Stimulated activated effector memory CD8-positive, alpha-beta T cell treated with anti-CD3 and anti-CD28 coated beads, Interleukin-12 subunit alpha, Interleukin-12 subunit beta, amount 100 ng/mL, for 72 hours (primary cell): ENCODE data around the gene TM9SF3.
"Not testable (repeated sequence)": the region's sequence is repeated elsewhere in the genome, so short reads cannot be mapped to it uniquely, and the experiment has no call there.

Experiments
- ATAC-seq: fragments of 150-1000 bp; cut with Tn5 transposase; 2 replicates; pipeline ENCODE4 v1.10.0; 2021
- DNase-seq, 2 donors: peaks; one replicate each; pipeline ENCODE4 v3.0.0; 2021 to 2022; ENCODE audit warnings: low spot score in 2 of 2
- H3K27ac Mint-ChIP-seq: one replicate; pipeline ENCODE4 v1.8.0; 2022; ENCODE audit warnings: mild to moderate bottlenecking, mixed read lengths
- H3K36me3 Mint-ChIP-seq: one replicate; pipeline ENCODE4 v1.8.0; 2022; ENCODE audit warnings: mild to moderate bottlenecking, mixed read lengths
- H3K4me1 Mint-ChIP-seq: one replicate; pipeline ENCODE4 v1.8.0; 2022; ENCODE audit warnings: mixed read lengths
- H3K4me3 Mint-ChIP-seq: one replicate; pipeline ENCODE4 v1.8.0; 2022; ENCODE audit warnings: mild to moderate bottlenecking, mixed read lengths
- H3K9me3 Mint-ChIP-seq: one replicate; pipeline ENCODE4 v1.8.0; 2022; ENCODE audit warnings: mixed read lengths

TM9SF3 gene

GRCh38 chr10:96587264-96588059 is 650 bp upstream of the TM9SF3 start:
- H3K4me1 Mint-ChIP-seq, result peaks cover 31% of the 10 kb centered on the region
- DNase-seq (no peak), ATAC-seq (peak; percentile 20)
- no peak overlapping the region for H3K27ac Mint-ChIP-seq
- peaks cover 28% of the 10 kb centered on the region for H3K36me3 Mint-ChIP-seq
- H3K4me3 Mint-ChIP-seq, result no peak overlapping the region
- no peaks in the 10 kb centered on the region for H3K9me3 Mint-ChIP-seq

- ATAC-seq, result peak; percentile 0
- H3K36me3 Mint-ChIP-seq, result peaks cover 28% of the 10 kb centered on the region
- H3K27ac Mint-ChIP-seq, result no peak overlapping the region
- H3K9me3 Mint-ChIP-seq, result no peaks in the 10 kb centered on the region
- peaks cover 38% of the 10 kb centered on the region for H3K4me1 Mint-ChIP-seq
- DNase-seq, result no peak
- no peak overlapping the region for H3K4me3 Mint-ChIP-seq
Measured at GRCh38 chr10:96585736-96586418, 935 bp downstream of the TM9SF3 start.

DNA sequence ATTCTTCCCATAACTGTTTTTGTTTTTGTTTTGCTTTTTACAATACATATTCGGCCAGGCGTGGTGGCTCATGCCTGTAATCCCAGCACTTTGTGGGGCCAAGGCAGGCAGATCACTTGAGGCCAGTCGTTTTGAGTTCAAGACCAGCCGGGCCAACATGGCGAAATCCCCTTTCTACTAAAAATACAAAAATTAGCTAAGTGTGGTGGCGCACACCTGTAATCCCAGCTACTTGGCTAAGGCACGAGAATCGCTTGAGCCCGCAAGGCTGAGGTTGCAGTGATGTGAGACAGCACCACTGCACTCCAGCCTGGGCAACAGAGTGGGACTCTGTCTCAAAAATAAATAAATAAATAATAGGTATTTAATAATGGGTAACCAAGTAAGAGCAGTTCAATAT is 2.3 kb downstream of the TM9SF3 start:
- DNase-seq (no peak), ATAC-seq (no peak)
- Mint-ChIP-seq H3K9me3 (no peaks in the 10 kb centered on the region), H3K36me3 (peaks cover 28% of the 10 kb centered on the region), H3K4me1 (peaks cover 42% of the 10 kb centered on the region), H3K27ac (no peak overlapping the region), H3K4me3 (no peak overlapping the region)

- peaks cover 43% of the 10 kb centered on the region for H3K4me1 Mint-ChIP-seq
- ATAC-seq (no peak), DNase-seq (no peak)
- peak overlapping the region; percentile 19 for H3K4me3 Mint-ChIP-seq
- H3K36me3 Mint-ChIP-seq, result peaks cover 31% of the 10 kb centered on the region
- no peak overlapping the region for H3K27ac Mint-ChIP-seq
- H3K9me3 Mint-ChIP-seq, result no peaks in the 10 kb centered on the region
Measured at GRCh38 chr10:96584035-96584434, 2.8 kb downstream of the TM9SF3 start.

DNA sequence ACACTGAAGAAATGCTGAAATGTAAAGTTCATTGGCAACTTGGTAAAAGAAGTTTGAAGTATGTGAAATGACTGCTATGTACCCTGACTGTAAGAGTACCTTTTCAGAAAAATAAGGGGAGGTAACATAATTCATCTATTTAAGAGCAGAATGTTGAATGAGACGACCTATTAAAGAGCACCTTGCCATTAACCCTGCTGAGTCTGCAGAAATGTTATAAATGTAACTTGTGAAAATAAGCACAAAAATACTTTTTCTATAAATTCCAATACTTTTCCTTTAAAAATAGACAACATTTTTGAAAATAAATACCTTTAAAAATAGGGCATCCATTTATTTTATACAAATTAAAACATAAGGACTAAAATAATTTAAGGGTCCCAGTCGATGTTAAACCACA is 7.7 kb downstream of the TM9SF3 start:
- Mint-ChIP-seq H3K4me1 (peaks cover 69% of the 10 kb centered on the region), H3K27ac (no peak overlapping the region), H3K36me3 (peaks cover 51% of the 10 kb centered on the region), H3K4me3 (no peak overlapping the region), H3K9me3 (no peaks in the 10 kb centered on the region)
- no peak for DNase-seq
- no peak for ATAC-seq

DNA sequence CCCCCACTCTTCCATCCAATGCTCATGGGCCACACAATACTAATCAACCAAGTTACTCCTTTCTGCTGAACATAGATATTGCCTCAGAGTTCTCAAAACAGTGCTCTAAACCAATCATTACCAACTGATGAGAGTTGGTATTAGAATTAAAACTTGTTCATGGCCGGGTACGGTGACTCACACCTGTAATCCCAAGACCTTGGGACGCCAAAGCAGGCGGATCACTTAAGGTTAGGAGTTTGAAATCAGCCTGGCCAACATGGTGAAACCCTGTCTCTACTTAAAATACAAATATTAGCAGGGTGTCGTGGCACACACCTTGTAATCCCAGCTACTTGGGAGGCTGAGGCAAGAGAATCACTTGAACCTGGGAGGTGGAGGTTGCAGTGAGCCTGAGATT is 8.2 kb downstream of the TM9SF3 start:
- Mint-ChIP-seq H3K9me3 (no peaks in the 10 kb centered on the region), H3K4me3 (no peak overlapping the region), H3K27ac (no peak overlapping the region), H3K36me3 (peaks cover 53% of the 10 kb centered on the region), H3K4me1 (peaks cover 69% of the 10 kb centered on the region)
- ATAC-seq (no peak), DNase-seq (no peak)

- no peaks in the 10 kb centered on the region for H3K9me3 Mint-ChIP-seq
- DNase-seq, result no peak
- H3K36me3 Mint-ChIP-seq, result peaks cover 53% of the 10 kb centered on the region
- no peak overlapping the region for H3K27ac Mint-ChIP-seq
- ATAC-seq, result no peak
- H3K4me1 Mint-ChIP-seq, result peaks cover 69% of the 10 kb centered on the region
- no peak overlapping the region for H3K4me3 Mint-ChIP-seq
Measured at GRCh38 chr10:96578022-96578421, 8.8 kb downstream of the TM9SF3 start.

DNA sequence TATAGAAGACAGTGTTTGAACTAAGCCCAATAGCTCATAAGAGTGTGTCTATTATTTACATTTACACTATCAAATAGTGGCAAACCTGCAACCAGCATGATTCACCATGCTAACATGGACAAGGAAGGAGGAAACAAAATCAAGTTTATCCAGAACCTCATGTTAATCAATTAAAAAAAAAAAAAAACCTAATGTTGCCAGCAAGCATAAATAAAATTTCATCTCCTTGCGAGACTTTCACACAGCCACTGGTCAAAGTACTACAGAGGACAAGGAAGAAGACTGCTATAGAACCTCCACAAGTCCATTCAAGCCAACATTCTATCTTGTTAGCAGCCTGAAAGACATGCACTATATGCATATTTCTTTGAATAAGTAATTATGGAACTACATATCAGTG is 9.7 kb downstream of the TM9SF3 start:
- no peak overlapping the region for H3K27ac Mint-ChIP-seq
- DNase-seq (no peak), ATAC-seq (no peak)
- peaks cover 65% of the 10 kb centered on the region for H3K4me1 Mint-ChIP-seq
- no peaks in the 10 kb centered on the region for H3K9me3 Mint-ChIP-seq
- peaks cover 58% of the 10 kb centered on the region for H3K36me3 Mint-ChIP-seq
- H3K4me3 Mint-ChIP-seq, result no peak overlapping the region

DNA sequence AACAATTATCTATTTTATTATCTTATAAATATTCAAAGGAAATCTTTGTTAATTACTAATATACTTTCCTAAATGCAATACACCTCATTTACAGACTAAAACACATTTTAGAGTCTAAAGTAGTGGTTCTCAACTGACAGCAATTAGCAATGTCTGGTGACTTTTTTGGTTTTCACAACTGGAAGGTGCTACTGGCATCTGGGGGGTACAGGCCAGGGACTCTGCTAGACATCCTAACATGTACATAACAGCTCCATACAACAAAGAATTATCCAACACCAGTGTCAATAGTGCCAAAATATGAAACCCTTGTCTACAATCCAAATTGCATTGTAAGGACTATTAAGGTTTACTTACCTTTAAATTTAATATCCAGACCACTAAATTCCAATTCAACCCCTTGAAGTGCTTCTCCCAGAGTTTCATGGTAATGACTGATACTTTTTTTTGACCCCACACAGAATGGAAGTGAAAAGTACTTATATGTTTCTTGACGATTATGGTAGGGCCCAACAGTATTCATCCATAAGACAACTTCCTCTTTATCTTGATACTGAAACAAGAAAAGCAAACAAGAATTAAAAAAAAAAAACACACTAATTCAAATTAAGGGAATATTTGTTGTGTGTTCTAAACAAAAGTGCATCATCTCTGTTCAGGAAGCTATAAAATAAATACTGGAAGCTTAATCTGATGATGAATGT is 10.4 kb downstream of the TM9SF3 start:
- H3K4me1 Mint-ChIP-seq, result peaks cover 63% of the 10 kb centered on the region

DNA sequence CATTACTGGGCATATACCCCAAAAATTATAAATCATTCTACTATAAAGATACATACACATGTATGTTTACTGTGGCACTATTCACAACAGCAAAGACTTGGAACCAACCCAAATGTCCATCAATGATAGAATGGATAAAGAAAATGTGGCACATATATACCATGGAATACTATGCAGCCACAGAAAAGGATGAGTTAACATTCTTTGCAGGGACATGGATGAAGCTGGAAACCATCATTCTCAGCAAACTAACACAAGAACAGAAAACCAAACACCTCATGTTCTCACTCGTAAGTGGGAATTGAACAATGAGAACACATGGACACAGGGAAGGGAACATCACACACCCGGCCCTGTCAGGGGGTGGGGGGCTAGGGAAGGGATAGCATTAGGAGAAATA is 12.2 kb downstream of the TM9SF3 start:
- not testable (repeated sequence) for H3K9me3 Mint-ChIP-seq, H3K27ac Mint-ChIP-seq, ATAC-seq, H3K4me3 Mint-ChIP-seq, DNase-seq
- H3K36me3 Mint-ChIP-seq, result peaks cover 83% of the 10 kb centered on the region
- H3K4me1 Mint-ChIP-seq, result peaks cover 67% of the 10 kb centered on the region

More for the DNA sequence above, 10.4 kb downstream of the TM9SF3 start:
- Mint-ChIP-seq H3K27ac (no peak overlapping the region), H3K9me3 (no peaks in the 10 kb centered on the region), H3K36me3 (peaks cover 64% of the 10 kb centered on the region), H3K4me3 (no peak overlapping the region)
- DNase-seq (no peak), ATAC-seq (no peak)

DNA sequence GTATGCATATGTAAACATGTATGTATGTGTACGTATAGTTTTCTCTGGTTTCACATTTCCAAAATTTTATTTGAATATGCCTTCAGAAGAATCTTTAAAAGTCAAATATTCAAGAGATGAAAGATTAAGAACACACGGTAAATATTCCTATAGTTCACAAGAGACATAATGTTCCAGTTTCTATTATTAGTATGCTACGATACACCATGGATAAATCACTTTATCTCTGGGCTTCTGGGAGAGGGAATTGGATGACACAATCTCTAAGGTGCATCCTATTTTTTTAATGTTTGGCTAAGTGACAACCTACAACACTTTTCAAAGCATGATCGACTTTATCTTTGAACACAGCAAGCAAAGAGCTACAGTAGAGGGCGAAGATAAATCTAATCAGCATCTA is 13.8 kb downstream of the TM9SF3 start:
- DNase-seq (no peak), ATAC-seq (no peak)
- Mint-ChIP-seq H3K4me3 (no peak overlapping the region), H3K36me3 (peaks cover 89% of the 10 kb centered on the region), H3K9me3 (no peaks in the 10 kb centered on the region), H3K27ac (no peak overlapping the region), H3K4me1 (peaks cover 69% of the 10 kb centered on the region)

GRCh38 chr10:96570983-96571964 is 15.5 kb downstream of the TM9SF3 start:
- ATAC-seq (no peak), DNase-seq (no peak)
- no peaks in the 10 kb centered on the region for H3K9me3 Mint-ChIP-seq
- peaks cover 70% of the 10 kb centered on the region for H3K4me1 Mint-ChIP-seq
- H3K36me3 Mint-ChIP-seq, result peaks cover 90% of the 10 kb centered on the region
- H3K27ac Mint-ChIP-seq, result no peak overlapping the region
- H3K4me3 Mint-ChIP-seq, result no peak overlapping the region

DNA sequence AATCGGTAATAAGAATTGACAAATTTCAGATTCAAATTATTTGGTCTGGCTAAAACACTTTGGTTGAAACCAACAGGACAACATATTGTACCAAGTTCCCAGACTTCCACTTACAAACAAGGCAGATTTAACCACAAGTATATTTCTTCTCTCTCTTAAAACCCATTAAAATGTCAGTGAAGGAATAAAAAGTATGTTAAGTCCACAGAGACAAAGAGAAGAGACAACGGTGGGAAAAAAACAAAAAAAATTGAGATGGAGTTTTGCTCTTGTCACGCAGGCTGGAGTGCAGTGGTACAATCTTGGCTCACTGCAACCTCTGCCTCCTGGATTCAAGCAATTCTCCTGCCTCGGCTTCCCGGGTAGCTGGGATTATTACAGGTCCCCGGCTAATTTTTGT is 16.3 kb downstream of the TM9SF3 start:
- H3K27ac Mint-ChIP-seq, result no peak overlapping the region
- H3K9me3 Mint-ChIP-seq, result no peaks in the 10 kb centered on the region
- DNase-seq, result no peak
- peaks cover 76% of the 10 kb centered on the region for H3K4me1 Mint-ChIP-seq
- peaks cover 83% of the 10 kb centered on the region for H3K36me3 Mint-ChIP-seq
- ATAC-seq, result no peak
- H3K4me3 Mint-ChIP-seq, result no peak overlapping the region

GRCh38 chr10:96568402-96568801 is 18.4 kb downstream of the TM9SF3 start:
- Mint-ChIP-seq H3K36me3 (peaks cover 62% of the 10 kb centered on the region), H3K27ac (peak overlapping the region; percentile 52), H3K4me1 (peaks cover 61% of the 10 kb centered on the region), H3K9me3 (no peaks in the 10 kb centered on the region), H3K4me3 (no peak overlapping the region)
- ATAC-seq, result no peak
- DNase-seq, result no peak

GRCh38 chr10:96565774-96566173 is 21.0 kb downstream of the TM9SF3 start:
- H3K27ac Mint-ChIP-seq, result no peak overlapping the region
- H3K9me3 Mint-ChIP-seq, result no peaks in the 10 kb centered on the region
- H3K36me3 Mint-ChIP-seq, result peaks cover 35% of the 10 kb centered on the region
- no peak overlapping the region for H3K4me3 Mint-ChIP-seq
- ATAC-seq (peak; percentile 82), DNase-seq (no peak)
- H3K4me1 Mint-ChIP-seq, result peaks cover 45% of the 10 kb centered on the region
